Stimulated activated CD8-positive, alpha-beta memory T cell treated with anti-CD3 and anti-CD28 coated beads, Interleukin-4, amount 100 ng/mL, for 24 hours (primary cell): ENCODE data around the gene CNIH4.
"Not testable (repeated sequence)": the region's sequence is repeated elsewhere in the genome, so short reads cannot be mapped to it uniquely, and the experiment has no call there.

Experiments used
- DNase-seq: peaks from one replicate; pipeline ENCODE4 v3.0.0-alpha.2; 2020; ENCODE audit warnings: low read depth

CNIH4 gene

DNA sequence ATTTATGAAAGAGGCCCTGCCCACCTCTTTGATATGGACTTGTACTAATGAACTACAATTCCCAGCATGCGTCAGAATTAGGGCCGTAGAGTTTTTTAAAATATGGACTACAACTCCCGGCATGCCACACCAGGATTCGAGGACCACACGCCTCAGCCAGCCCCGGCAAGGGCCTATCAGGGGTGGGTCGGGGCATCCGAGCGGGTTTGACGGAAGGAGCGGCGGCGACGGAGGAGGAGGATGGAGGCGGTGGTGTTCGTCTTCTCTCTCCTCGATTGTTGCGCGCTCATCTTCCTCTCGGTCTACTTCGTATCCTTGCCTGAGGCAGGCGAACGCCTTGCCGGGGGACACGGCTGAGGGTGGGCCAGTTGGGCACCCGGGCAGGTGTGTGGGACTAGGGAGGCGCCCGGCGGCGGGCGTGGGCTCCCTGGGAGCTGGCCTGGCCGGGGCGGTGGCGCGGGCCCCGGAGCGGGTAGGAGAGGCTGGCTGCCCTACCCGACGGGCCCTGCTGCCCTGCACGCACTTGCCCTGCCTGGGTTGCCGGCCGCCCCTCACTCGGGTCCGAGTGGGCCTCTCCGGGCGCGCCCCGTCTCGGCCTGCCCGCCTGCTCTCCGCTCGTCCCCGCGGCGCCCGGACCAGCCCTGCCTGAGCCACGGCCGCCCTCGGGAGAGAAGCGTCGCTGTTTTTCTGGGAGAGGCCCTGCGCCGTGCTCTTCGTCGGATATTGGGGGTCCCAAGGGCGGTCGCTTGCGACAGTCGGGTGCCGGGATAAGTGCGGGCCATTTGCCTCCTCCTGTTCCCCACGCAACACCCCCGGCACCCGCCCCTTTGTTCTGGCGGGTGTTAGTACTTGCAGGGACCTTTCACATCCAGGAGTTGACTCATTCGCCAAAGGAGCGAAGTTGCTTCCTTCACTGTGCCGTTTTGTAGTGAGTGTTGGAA lies at the start of gene CNIH4:
Gene CNIH4, plus strand, starts transcription at position 195 of the 941 bp plus-strand sequence. Its CDS starts 46 bp downstream, at position 241.
- peak; percentile 87 for DNase-seq

GRCh38 chr1:224308064-224308463 lies 48.6 kb upstream of the CNIH4 start:
- no peak for DNase-seq

- DNase-seq, result not testable (repeated sequence)
Measured at GRCh38 chr1:224311503-224311902, 45.2 kb upstream of the CNIH4 start.

DNA sequence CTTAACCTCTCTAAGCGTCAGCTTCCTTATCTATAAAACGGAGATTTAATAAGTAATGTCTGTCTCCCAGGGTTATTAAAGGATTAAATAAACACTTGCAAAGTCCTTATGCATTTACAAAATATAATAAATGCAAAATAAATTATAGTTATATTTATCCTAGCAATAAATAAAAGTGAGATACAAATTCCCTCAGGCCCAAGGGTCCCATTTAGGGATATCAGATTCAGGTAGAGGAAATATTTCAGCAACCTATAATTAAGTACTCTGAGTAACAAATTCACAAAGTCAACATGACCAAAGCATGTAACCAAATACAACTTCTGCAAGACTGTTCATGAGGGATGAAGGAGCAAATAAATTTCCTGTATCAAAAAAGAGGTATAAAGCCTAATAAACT lies 44.7 kb upstream of the CNIH4 start:
- DNase-seq, result no peak

DNA sequence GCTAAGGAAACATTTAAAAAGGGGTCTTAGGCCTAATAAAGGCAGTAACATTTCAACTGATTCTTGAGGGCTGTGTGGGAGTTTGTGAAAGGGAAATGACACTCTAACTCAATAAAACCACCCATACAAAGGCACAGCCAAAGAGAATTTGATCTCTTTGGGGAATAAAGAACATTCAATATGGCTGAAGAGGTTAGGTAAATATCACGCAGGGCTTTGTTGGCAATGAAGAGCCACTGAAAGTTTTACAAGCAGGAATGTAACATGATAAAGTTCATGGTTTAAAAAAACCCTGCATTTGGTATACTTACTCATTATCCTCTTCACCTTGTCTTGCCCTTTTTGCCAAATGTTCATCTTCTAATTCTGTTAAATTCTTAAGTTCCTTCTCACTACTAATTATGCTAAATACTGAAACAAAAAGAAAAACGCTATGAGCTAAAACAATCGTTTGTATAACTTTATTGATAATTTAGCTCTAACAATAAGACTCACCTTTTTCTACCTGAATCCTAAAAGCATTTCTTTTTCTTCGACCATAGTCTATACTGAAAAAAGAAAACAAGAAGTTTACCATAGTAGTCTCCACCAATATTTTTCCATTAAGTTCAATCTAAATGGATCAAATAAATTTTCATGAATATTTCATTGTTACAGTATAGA lies 39.2 kb upstream of the CNIH4 start:
- no peak for DNase-seq

GRCh38 chr1:224321706-224322105 lies 35.0 kb upstream of the CNIH4 start:
- no peak for DNase-seq

- DNase-seq, result no peak
Measured at GRCh38 chr1:224325959-224326358, 30.7 kb upstream of the CNIH4 start.

GRCh38 chr1:224328644-224329043 lies 28.0 kb upstream of the CNIH4 start:
- no peak for DNase-seq

DNA sequence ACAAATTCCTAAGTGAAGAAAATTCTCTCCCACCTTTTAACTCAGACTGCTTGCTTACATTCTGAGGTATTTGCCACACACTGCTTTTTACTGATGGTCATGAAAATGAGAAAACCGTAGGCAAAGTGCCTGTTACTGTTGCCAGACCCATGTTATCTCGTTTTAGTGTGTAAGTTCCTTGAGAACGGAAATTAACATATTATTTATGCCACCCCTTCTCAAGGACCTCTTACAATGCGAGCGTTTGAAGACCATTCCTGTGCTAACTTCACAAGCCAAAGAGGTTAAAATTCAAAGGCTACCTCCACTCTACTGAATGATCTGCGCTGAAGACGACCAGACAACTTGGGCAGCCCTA lies 27.2 kb upstream of the CNIH4 start:
- DNase-seq, result no peak

DNA sequence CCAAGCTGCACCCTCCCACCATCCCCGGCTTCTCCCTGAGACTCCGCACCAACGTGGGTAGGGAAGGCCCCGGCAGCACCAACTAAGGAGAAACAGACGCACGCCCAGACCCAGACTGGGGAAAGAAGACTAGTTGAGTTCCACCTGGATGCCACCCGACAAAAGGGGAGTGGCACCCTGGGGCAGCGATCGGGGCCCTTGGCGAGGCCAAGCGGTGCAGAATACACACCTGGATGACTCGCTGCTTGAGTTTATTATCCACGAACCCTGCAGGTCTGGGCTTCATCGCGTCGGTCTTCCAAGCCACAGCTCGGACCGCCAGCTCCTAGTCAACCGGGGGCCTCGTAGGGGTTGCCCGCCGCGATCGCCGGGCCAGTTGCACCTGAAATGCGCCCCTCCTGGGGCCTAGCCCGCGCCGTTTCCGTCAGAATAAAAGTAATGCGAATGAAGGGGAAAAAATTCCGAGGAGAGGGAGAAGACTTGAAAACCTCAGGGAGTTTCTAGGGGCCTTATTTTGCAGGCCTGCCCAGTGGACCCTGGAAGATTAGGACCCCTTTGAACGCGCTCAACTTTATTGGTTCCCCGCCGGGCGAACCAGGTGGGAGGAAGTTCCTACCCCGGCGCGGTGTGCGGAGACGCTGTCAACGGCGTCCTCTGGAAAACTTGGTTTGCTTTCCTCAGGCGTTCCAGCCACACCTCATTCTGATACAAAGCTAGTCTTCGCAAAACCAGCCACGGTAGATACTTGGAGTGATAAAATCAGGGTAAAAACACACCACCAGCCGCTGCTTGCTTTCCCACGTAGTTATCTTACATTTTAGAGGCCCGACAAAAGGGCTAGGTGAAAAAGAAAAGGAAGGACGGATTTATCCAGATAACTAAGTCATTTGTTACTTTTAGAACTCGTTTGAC lies 26.6 kb upstream of the CNIH4 start, which contains the start of gene NVL:
Gene NVL, minus strand, starts transcription at position 331 of the 912 bp plus-strand sequence. Its CDS starts 45 bp downstream, at position 286.
- peak; percentile 68 for DNase-seq

DNA sequence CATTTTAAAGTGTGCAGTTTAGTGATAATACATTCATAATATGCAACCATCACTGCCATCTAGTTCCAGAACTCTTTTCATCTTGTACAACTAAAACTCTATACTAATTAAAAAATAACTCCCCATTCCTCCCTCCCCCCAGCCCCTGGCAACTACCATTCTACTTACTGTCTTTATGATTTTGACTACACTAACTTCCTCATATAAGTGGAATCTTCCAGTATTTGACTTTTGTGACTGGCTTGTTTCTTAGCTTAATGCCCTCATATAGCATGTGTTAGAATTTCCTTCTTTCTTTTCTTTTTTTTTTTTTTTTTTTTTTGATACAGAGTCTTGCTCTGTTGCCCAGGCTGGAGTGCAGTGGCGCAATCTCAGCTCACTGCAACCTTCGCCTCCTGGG lies 25.4 kb upstream of the CNIH4 start:
- no peak for DNase-seq

DNA sequence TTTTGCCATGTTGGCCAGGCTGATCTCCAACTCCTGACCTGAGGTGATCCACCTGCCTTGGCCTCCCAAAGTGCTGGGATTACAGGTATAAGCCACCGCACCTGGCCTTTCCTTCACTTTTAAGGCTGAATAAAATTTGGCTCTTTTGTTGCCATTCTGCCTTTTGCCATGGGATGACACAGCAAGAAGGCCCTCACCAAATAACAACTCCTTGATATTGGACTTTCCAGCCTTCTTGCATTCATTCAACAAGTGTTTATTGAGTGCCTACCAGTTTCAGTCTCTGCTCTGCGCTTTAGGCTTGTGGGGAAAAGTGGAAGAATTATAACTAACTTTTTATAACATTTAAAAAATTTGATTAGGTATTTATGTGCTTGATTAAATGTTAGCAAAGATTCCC lies 24.9 kb upstream of the CNIH4 start:
- no peak for DNase-seq

DNA sequence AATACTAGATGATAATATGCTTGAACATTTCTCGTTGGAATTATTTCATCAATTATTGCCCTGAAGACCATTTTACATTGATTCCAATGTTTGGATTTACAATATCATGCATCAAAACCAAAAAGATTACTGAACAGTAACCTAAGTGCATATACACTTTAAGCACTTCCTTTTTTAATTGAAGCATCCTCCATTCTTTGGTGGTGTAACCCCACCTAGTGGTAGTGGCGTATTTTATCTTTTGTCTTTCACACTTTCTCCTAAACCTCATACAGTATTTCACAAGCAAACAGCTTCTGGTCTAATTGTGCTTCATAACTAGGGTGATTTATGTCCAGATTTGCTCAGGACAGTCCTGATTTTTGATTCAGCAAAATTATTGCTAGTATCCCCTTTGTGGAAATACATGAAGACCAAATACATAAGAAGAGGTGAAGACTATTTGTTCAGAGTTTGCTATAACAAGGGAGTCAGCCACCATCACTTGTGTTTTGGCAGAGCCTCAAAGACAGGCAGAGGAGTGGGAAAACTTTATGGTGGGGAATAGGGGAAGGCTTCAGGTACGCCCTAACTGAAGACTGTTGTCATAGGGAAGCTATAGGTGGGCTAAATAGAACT lies 23.3 kb upstream of the CNIH4 start:
- no peak for DNase-seq

DNA sequence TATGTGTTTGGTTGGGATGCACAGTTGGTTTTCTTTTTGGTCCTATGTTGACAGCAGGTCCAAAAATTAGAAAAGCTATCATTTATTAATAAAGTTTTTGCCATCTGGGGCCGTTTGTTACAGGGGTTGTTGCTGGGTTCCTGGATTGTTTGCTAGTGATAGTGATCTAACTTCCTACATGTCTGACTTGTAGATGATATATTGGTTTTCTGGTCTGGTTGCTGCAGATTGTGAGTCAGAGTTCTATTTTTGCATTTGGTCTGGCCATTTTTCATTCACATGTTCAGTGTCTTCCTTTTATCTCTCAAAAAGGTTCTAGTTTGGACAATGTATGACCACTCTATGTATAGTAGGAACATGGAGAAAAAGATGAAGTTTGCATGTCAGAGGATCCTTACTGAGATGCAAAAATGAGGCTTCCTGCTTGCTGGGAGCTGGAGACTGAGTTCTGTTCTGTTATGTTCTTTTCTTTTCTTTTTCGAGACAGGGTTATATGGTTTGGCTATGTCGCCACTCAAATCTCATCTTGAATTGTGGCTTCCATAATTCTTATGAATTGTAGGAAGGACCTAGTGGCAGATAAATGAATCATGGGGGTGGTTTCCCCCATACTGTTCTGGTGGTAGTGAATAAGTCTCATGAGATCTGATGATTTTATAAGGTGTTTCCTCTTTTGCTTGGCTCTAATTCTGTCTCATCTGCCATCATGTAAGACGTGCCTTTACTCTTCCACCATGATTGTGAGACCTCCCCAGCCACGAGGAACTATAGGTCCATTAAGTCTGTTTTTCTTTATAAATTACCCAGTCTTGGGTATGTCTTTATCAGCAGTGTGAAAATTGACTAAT lies 22.5 kb upstream of the CNIH4 start:
- no peak for DNase-seq

DNA sequence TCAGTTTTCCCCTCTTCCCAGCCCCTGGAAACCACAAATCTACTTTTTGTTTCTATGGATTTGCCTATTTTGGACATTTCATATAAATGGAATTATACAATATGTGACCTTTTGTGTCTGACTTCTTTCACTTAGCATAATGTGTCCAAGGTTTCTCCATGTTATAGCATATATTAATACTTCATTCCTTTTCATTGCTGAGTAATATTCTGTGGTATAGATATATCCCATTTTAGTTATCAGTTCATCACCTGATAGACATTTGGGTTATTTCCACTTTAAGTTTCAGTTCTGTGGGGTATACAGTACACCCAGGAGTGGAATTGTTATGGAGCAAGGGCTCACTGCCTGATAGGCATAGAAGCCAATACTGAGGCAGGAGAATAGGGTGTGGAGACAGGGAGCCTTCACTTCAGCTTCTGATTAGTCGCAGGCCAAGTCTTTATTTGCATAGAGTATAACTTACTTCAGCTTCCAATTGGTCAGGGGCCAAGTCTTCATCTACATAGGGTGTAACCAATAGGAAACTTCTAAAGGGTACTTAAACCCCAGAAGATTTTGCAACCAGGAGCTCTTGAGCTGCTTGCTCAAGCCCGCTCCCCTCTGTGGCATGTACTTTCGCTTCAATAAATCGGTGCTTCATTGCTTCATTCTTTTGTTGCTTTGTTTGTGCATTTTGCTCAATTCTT lies 18.4 kb upstream of the CNIH4 start:
- no peak for DNase-seq

- DNase-seq, result no peak
Measured at GRCh38 chr1:224339442-224340033, 17.1 kb upstream of the CNIH4 start.

DNA sequence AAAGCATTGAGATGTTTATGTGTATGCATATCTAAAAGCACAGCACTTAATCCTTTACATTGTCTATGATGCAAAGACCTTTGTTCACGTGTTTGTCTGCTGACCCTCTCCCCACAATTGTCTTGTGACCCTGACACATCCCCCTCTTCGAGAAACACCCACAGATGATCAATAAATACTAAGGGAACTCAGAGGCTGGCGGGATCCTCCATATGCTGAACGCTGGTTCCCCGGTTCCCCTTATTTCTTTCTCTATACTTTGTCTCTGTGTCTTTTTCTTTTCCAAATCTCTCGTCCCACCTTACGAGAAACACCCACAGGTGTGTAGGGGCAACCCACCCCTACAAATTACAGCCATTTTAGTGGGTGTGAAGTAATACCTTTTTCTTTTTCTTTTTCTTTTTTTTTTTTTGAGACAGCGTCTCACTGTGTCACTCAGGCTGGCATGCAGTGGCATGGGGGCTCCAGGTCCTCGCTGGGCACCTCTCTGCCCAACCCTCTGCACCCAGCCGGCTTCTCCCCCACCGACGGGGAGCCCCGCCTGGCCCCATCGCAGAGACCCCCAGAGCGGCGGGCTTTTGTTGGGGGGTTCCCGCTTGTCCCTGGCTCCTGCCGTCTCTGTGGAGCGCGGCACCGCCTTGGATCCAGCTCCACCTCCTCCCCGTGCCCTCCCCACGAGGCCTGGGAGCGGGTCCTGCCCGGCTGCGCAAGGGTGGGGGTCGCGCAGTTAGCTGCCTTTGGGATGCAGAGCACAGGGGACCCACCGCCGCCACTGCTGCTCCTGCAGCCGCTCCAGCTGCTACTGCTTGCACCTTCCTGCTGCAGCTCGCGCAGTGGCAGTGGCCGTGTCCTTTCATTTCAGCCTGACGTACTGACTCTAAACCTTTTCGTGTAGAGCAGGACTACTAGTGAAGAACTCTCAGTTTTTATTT lies 16.0 kb upstream of the CNIH4 start:
- DNase-seq, result peak; percentile 7

GRCh38 chr1:224343679-224344078 lies 13.0 kb upstream of the CNIH4 start:
- DNase-seq, result no peak

DNA sequence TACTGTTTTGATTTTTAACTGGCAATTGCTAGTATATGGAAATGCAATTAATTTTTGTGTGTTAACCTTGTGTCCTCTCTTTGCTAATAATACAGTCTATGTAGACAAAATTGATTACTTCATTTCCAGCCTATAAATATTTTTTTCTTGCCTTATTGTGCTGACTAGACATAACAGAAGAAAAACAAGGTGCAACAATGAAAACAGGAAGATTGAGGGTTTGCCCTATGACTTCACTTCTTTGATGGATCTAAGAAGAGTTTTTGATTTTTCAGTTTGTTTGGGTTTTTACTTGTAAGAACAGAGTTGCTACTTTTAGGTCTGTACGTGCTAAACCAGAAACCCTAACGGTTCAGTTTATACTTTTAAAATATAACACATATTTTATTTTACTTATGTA lies 8.5 kb upstream of the CNIH4 start:
- DNase-seq, result no peak
